ENCODE data around the gene PEX11B. TPM values are rescaled to one million over a fixed set of nuclear protein-coding genes. Genes with fewer than 3 reads are reported as not detected.

Gene PEX11B
- total RNA-seq, 3 donors from 2014 or later (not counting 1 experiment from before 2014, with no cell fraction given): 20.6 to 26.0 (median 24.9) TPM

- Mint-ChIP-seq H3K9me3 (no peaks in the 10 kb centered on the region), H3K27me3 (ENCODE audit: low read depth in 2 of 2) (no peaks in the 10 kb centered on the region), H3K4me3 (peak overlapping the region; percentile 95), H3K27ac (peak overlapping the region; percentile 91 to 92), H3K4me1 (peaks cover 33 to 43% of the 10 kb centered on the region in 2 donors), H3K36me3 (peaks cover 20% of the 10 kb centered on the region)
- 98% methylated on average over 4 of the region's 5 CpGs for WGBS (ENCODE audit: insufficient coverage)
- TF ChIP-seq CTCF (IDR thresholded peaks at IDR 0.05): no peak
- H3K27ac ChIP-seq (ENCODE audit: low read length): no peak overlapping the region
- intact Hi-C loops (cut with micrococcal nuclease): no loop called here
- H3K4me1 ChIP-seq (ENCODE audit: control insufficient read depth, insufficient read depth, low read length): peaks cover 22% of the 10 kb centered on the region
- ATAC-seq (no peak), DNase-seq (no peak)
- H3K9me3 ChIP-seq (ENCODE audit: control insufficient read depth, insufficient read depth, low read length): no peaks in the 10 kb centered on the region
- peak overlapping the region; percentile 65 for H3K4me3 ChIP-seq (ENCODE audit: low read length)
- peaks cover 28% of the 10 kb centered on the region for H3K36me3 ChIP-seq (ENCODE audit: control insufficient read depth, insufficient read depth, low read length)
- no peaks in the 10 kb centered on the region for H3K27me3 ChIP-seq (ENCODE audit: control insufficient read depth, insufficient read depth, low read length)
Measured at GRCh38 chr1:145917595-145917994, 922 bp downstream of the PEX11B start.

- Histone ChIP-seq H3K4me1 (ENCODE audit: control insufficient read depth, insufficient read depth, low read length) (peaks cover 22% of the 10 kb centered on the region), H3K36me3 (ENCODE audit: control insufficient read depth, insufficient read depth, low read length) (peaks cover 32% of the 10 kb centered on the region), H3K27ac (ENCODE audit: low read length) (no peak overlapping the region), H3K27me3 (ENCODE audit: control insufficient read depth, insufficient read depth, low read length) (no peaks in the 10 kb centered on the region), H3K4me3 (ENCODE audit: low read length) (no peak overlapping the region), H3K9me3 (ENCODE audit: control insufficient read depth, insufficient read depth, low read length) (no peaks in the 10 kb centered on the region)
- ATAC-seq: no peak
- Mint-ChIP-seq H3K27me3 (ENCODE audit: low read depth in 2 of 2) (no peaks in the 10 kb centered on the region), H3K4me3 (peak overlapping the region; percentile 95), H3K4me1 (peaks cover 33 to 43% of the 10 kb centered on the region in 2 donors), H3K9me3 (no peaks in the 10 kb centered on the region), H3K36me3 (peaks cover 20% of the 10 kb centered on the region), H3K27ac (peak overlapping the region; percentile 58 to 92)
- TF ChIP-seq CTCF (IDR thresholded peaks at IDR 0.05): no peak
- intact Hi-C loops (cut with micrococcal nuclease): no loop called here
- 95% methylated on average over 5 of the region's 5 CpGs for WGBS (ENCODE audit: insufficient coverage)
- no peak for DNase-seq
Measured at GRCh38 chr1:145916745-145917144, 1.8 kb downstream of the PEX11B start.

- Mint-ChIP-seq H3K4me1 (peaks cover 20 to 21% of the 10 kb centered on the region in 2 donors), H3K36me3 (peaks cover 20% of the 10 kb centered on the region), H3K4me3 (no peak overlapping the region), H3K27ac (no peak overlapping the region), H3K9me3 (no peaks in the 10 kb centered on the region), H3K27me3 (ENCODE audit: low read depth in 2 of 2) (no peaks in the 10 kb centered on the region)
- ATAC-seq: no peak
- intact Hi-C loops (cut with micrococcal nuclease): no loop called here
- H3K9me3 ChIP-seq (ENCODE audit: control insufficient read depth, insufficient read depth, low read length): no peaks in the 10 kb centered on the region
- H3K27ac ChIP-seq (ENCODE audit: low read length): no peak overlapping the region
- no peak for TF ChIP-seq CTCF (IDR thresholded peaks at IDR 0.05)
- H3K27me3 ChIP-seq (ENCODE audit: control insufficient read depth, insufficient read depth, low read length): no peaks in the 10 kb centered on the region
- 79% methylated on average over 11 of the region's 11 CpGs for WGBS (ENCODE audit: insufficient coverage)
- peaks cover 3% of the 10 kb centered on the region for H3K4me1 ChIP-seq (ENCODE audit: control insufficient read depth, insufficient read depth, low read length)
- H3K36me3 ChIP-seq (ENCODE audit: control insufficient read depth, insufficient read depth, low read length): peaks cover 44% of the 10 kb centered on the region
- H3K4me3 ChIP-seq (ENCODE audit: low read length): no peak overlapping the region
- no peak for DNase-seq
Measured at GRCh38 chr1:145912128-145912641, 6.3 kb downstream of the PEX11B start.

GRCh38 chr1:145908653-145909052 is 9.9 kb downstream of the PEX11B start:
- intact Hi-C loops (cut with micrococcal nuclease): no loop called here
- peaks cover 2 to 6% of the 10 kb centered on the region in 2 donors for H3K4me1 Mint-ChIP-seq

More at GRCh38 chr1:145908653-145909052, 9.9 kb downstream of the PEX11B start:
- no peak overlapping the region for H3K4me3 Mint-ChIP-seq
- H3K9me3 Mint-ChIP-seq: no peaks in the 10 kb centered on the region
- H3K27me3 Mint-ChIP-seq (ENCODE audit: low read depth in 2 of 2): no peaks in the 10 kb centered on the region
- DNase-seq: no peak
- H3K4me1 ChIP-seq (ENCODE audit: control insufficient read depth, insufficient read depth, low read length): peaks cover 3% of the 10 kb centered on the region
- no CpG with 5 or more reads among the region's 1 CpG for WGBS (ENCODE audit: insufficient coverage)
- H3K4me3 ChIP-seq (ENCODE audit: low read length): no peak overlapping the region
- peaks cover 22% of the 10 kb centered on the region for H3K36me3 ChIP-seq (ENCODE audit: control insufficient read depth, insufficient read depth, low read length)
- ATAC-seq: no peak
- no peak overlapping the region for H3K27ac Mint-ChIP-seq
- no peak overlapping the region for H3K27ac ChIP-seq (ENCODE audit: low read length)
- H3K36me3 Mint-ChIP-seq: peaks cover 7% of the 10 kb centered on the region
- no peak for TF ChIP-seq CTCF (IDR thresholded peaks at IDR 0.05)
- no peaks in the 10 kb centered on the region for H3K27me3 ChIP-seq (ENCODE audit: control insufficient read depth, insufficient read depth, low read length)
- no peaks in the 10 kb centered on the region for H3K9me3 ChIP-seq (ENCODE audit: control insufficient read depth, insufficient read depth, low read length)

Data from natural killer cell (primary cell).